ENCODE measurements around the gene TBC1D3I. TPM values are rescaled to one million over a fixed set of nuclear protein-coding genes. Genes with fewer than 3 reads are reported as not detected.
"Not testable (repeated sequence)": the region's sequence is repeated elsewhere in the genome, so short reads cannot be mapped to it uniquely, and the experiment has no call there.

Gene TBC1D3I
- polyA plus RNA-seq, 1 donor: 0.94 TPM

DNA sequence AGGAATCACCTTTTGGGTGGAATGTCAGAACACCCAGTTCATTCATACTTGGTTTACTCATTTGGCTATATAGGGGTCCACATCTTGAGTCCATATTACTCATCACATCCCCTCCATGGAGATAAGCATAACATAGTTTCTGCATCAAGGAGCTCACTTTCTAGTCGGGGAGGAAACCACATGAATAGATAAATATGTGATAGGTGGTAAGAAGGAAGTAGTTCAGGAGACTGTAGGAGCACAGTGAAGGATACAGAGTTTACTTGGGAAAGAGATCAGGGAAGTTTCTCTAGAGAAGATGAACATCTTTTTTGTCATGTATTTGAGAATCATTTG lies 57.9 kb downstream of the TBC1D3I start:
- not testable (repeated sequence) for DNase-seq (ENCODE audit: low read depth)

DNA sequence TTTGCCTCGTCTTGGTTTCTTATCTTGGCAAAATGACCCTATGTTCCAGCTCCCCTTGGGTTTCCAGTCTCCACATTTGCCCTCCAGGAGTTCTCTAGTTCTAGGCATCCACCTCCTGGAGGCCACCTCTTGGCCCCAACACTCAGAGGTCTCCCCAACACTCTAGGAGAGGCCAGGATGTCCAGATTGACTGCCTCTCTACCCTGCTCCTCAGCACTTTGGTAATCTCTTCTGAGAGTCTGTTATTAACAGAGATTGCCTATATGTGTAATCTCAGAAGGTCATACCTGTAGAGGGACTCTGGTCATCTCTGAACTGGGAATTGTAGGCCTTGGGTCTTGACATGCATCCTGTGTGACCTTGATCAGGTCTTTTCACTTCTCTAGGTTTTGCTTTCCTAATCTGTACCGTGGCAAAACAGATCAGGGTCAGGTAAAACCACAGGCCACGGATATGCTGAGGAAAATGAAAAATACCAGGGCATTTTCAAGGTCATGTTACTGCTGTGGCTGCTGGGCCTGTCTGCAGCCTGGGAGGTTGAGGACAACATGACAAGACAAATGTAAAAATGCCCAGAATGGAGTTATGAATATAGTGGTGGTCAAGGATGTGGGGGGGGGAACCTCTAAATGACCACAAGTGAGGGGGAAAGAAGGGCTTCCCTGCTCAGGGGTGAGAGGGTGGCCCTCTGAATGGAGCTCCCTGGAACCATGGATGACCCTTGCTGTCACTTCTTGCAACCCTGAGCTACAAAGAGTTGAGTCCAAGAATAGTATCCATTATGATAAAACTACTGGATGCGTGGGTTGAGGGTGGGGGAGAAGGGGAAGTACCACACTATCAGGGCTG lies 58.5 kb downstream of the TBC1D3I start:
- DNase-seq (ENCODE audit: low read depth): no peak

DNA sequence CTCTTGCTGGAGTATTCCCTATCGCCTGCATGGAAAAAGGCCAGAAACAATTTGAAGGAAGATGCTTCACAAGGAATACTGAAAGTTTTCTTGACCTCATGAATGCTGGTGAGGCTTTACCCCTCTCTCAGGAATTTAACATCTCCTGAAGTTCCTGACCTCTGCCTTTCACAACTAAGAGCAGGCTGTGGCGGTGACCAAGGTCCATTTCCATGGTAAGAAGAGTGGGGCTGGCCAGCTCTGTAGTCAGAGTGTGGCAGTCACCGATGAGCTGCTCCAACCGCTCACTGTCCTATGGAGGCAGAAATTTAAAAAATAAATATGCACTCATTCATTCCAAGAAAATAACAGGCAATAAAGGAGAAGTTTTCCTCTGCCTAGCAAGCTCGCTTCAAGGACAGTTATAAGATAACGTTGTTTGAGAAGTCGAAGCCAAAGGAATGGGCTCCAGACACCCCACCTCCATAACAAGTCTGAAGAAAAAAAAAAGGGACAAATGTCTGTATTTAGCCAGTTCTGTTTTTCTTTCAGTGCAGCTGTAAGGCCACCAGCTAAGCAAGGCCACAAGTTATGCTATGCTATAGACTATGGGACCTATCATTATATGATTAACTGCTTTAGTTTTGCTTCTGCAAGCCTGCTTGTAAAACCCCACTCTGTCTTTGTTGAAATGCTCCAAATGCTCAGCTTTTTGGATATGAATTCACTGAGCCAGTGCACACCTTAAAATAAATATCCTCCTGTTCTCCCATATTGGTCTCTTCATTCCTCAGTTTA lies 59.5 kb downstream of the TBC1D3I start:
- DNase-seq (ENCODE audit: low read depth): no peak

Other genes with a start within 250 kb of the TBC1D3I start
- not detected for gene CCL23, start 246.6 kb downstream of the TBC1D3I start, polyA plus RNA-seq (ENCODE audit: insufficient read length)
- gene CCL18, start 200.3 kb downstream of the TBC1D3I start, polyA plus RNA-seq (ENCODE audit: insufficient read length): not detected
- gene CCL3, start 174.4 kb downstream of the TBC1D3I start, polyA plus RNA-seq (ENCODE audit: insufficient read length): 3.1 TPM
- gene CCL4, start 160.7 kb downstream of the TBC1D3I start, polyA plus RNA-seq (ENCODE audit: insufficient read length): 0.76 TPM
- gene TBC1D3B, start 87.9 kb downstream of the TBC1D3I start, polyA plus RNA-seq (ENCODE audit: insufficient read length): 14.6 TPM
- gene CCL3L1, start 67.8 kb downstream of the TBC1D3I start, polyA plus RNA-seq (ENCODE audit: insufficient read length): 0.43 TPM
- gene CCL4L2, start 53.5 kb downstream of the TBC1D3I start, polyA plus RNA-seq (ENCODE audit: insufficient read length): 0.65 TPM
- gene TBC1D3G, start 59.3 kb upstream of the TBC1D3I start, polyA plus RNA-seq (ENCODE audit: insufficient read length): not detected
- gene TBC1D3H, start 123.9 kb upstream of the TBC1D3I start, polyA plus RNA-seq (ENCODE audit: insufficient read length): not detected
- 58.1 TPM for gene ZNHIT3, start 222.1 kb upstream of the TBC1D3I start, polyA plus RNA-seq (ENCODE audit: insufficient read length)